Spleen (tissue), 11 donors: Measurements from ENCODE around the gene WRAP73. TPM values are rescaled to one million over a fixed set of nuclear protein-coding genes. Genes with fewer than 3 reads are reported as not detected.
A peak's percentile ranks its signal among the peaks of the same experiment; 100 is the strongest.

Experiments
- DNase-seq: peaks from one replicate; pipeline ENCODE4 v3.0.0-alpha.2; 2020
- H3K27ac ChIP-seq, 8 donors: fragments of 200-600 bp; sonication (generic) in 7 of 8; 1 replicate in 4 of 8; 2 replicates in 4 of 8; pipeline versions ENCODE4 v1.5.0 to v1.8.0; 2016 to 2021; ENCODE audit warnings: inconsistent platforms in 4 of 8, mild to moderate bottlenecking in 4 of 8, moderate library complexity in 1 of 8
- H3K27me3 ChIP-seq, 7 donors: fragments of 200-600 bp; sonication (generic) in 6 of 7; replicated peaks in 1 of 7; 1 replicate in 4 of 7; 2 replicates in 3 of 7; pipeline versions ENCODE4 v1.5.0 to v1.8.0; 2016 to 2021; ENCODE audit warnings: inconsistent platforms in 3 of 7, mild to moderate bottlenecking in 1 of 7
- H3K36me3 ChIP-seq, 6 donors: fragments of 200-600 bp; sonication (generic) in 5 of 6; 1 replicate in 4 of 6; 2 replicates in 2 of 6; pipeline versions ENCODE4 v1.5.0 to v1.8.0; 2016 to 2021; ENCODE audit warnings: inconsistent platforms in 2 of 6
- H3K4me1 ChIP-seq, 6 donors: fragments of 200-600 bp; sonication (generic) in 5 of 6; 1 replicate in 3 of 6; 2 replicates in 3 of 6; pipeline versions ENCODE4 v1.5.0 to v1.8.0; 2016 to 2021; ENCODE audit warnings: inconsistent platforms in 3 of 6
- H3K4me3 ChIP-seq, 8 donors: fragments of 200-600 bp; sonication (generic) in 7 of 8; 1 replicate in 4 of 8; 2 replicates in 4 of 8; pipeline versions ENCODE4 v1.5.0 to v1.8.0; 2016 to 2021; ENCODE audit warnings: inconsistent platforms in 4 of 8, mild to moderate bottlenecking in 4 of 8, moderate library complexity in 2 of 8
- H3K9me3 ChIP-seq, 8 donors: fragments of 200-600 bp; sonication (generic) in 7 of 8; 1 replicate in 4 of 8; 2 replicates in 4 of 8; pipeline versions ENCODE4 v1.5.0 to v1.8.0; 2016 to 2021; ENCODE audit warnings: inconsistent platforms in 4 of 8
- CTCF ChIP-seq, 11 experiments: fragments of 200-600 bp in 7 of 11; fragments of 450-650 bp in 4 of 11; sonication (generic) in 4 of 11; IDR thresholded peaks in 8 of 11; conservative IDR thresholded peaks in 3 of 11; 1 replicate in 7 of 11; 2 replicates in 4 of 11; pipeline versions ENCODE4 v1.4.0 to v1.8.0; 2016 to 2021; ENCODE audit warnings: antibody characterized with exemption in 11 of 11, inconsistent platforms in 4 of 11, mild to moderate bottlenecking in 1 of 11
- POLR2A ChIP-seq, 3 donors: fragments of 450-650 bp; IDR thresholded peaks; one replicate each; pipeline ENCODE4 v1.5.1; 2017; ENCODE audit warnings: antibody characterized with exemption in 3 of 3, mild to moderate bottlenecking in 1 of 3
- POLR2AphosphoS5 ChIP-seq, 3 donors: sonication (generic); formaldehyde crosslinking; IDR thresholded peaks; one replicate each; pipeline ENCODE4 v1.5.1; 2017; ENCODE audit warnings: antibody characterized with exemption in 3 of 3
- WGBS, 5 donors: extraction: QIAGEN DNeasy Blood & Tissue Kit in 3 of 5; methylation state at CpG; one replicate each; pipeline versions ENCODE4 v1.1.5 to v1.1.7; 2013 to 2018; 5-methylcytosine and 5-hydroxymethylcytosine counted together
- intact Hi-C: fragments of 100-400 bp; cut with DNase I; formaldehyde crosslinking; loops from one replicate; pipeline ENCODE4 v1.15.0; 2023; ENCODE audit warnings: low total_unique reads
- polyA plus RNA-seq, 3 donors: library from polyadenylated mRNA; stranded (reverse); fragments of 200-250 nt; gene quantifications; one replicate each; pipeline ENCODE4 v1.2.1, GENCODE V29; 2013
- total RNA-seq, 7 donors: library from RNA; depleted of rRNA in 3 of 7; stranded (reverse); fragments of >200 nt in 3 of 7; fragmentation: NEBNext Ultra II Directional in 4 of 7; extraction: Animal tissue kit (Norgen Biotek cat#: 25700) in 4 of 7; gene quantifications; one replicate each; pipeline versions ENCODE4 v1.1.0 to v1.2.1, GENCODE V29; 2016 to 2021
- donor health status: healthy with polysubstance abuse.
- donor health status: DM: no; HTN: no; CAD: no; lungs with moderate emphysema.
- donor health status: DM: no; HTN: no; CAD: no.
- donor health status: Bipolar disorder and iron deficiency.
- donor health status: healthy.
- donor health status: DM: no; HTN: no; CAD: no.
- donor health status: DM: yes; HTN: yes; CAD: no.

Gene WRAP73
- total and polyA plus RNA-seq, 10 donors = 20.1 to 28.3 (median 25.3) TPM

- Histone ChIP-seq H3K4me3 (peak overlapping the region in 4 of 8 donors; percentile 39 to 75 (median 50)), H3K36me3 (no peaks in the 10 kb centered on the region), H3K27me3 (peaks cover 3 to 92% (median 33%) of the 10 kb centered on the region in 7 donors), H3K9me3 (no peaks in the 10 kb centered on the region), H3K4me1 (peaks cover 10 to 37% (median 27%) of the 10 kb centered on the region in 6 donors), H3K27ac (no peak overlapping the region)
- intact Hi-C loops = no loop called here
- no peak for DNase-seq
- WGBS, 5 donors = 51 to 64% (median 58%) methylated on average over 7 of the region's 7 CpGs
- TF ChIP-seq POLR2A (IDR thresholded peaks at IDR 0.05) = no peak
- TF ChIP-seq POLR2AphosphoS5 (IDR thresholded peaks at IDR 0.05) = no peak
- TF ChIP-seq CTCF (IDR thresholded peaks at IDR 0.05 in 8 of 11, conservative IDR thresholded peaks at IDR 0.05 in 3 of 11) = no peak
Observed at GRCh38 chr1:3612123-3612522, 37.8 kb downstream of the WRAP73 start.

GRCh38 chr1:3611170-3612019 is 38.5 kb downstream of the WRAP73 start, which contains the start of gene MEGF6:
MEGF6 (minus strand) TSS chr1:3611508; CDS start chr1:3611268, 240 bp downstream.
- Histone ChIP-seq H3K9me3 (no peaks in the 10 kb centered on the region), H3K36me3 (no peaks in the 10 kb centered on the region), H3K27ac (no peak within 1 kb of the TSS), H3K27me3 (peaks cover 3 to 93% (median 33%) of the 10 kb centered on the region in 7 donors), H3K4me1 (peaks cover 10 to 37% (median 27%) of the 10 kb centered on the region in 6 donors), H3K4me3 (peak within 1 kb of the TSS; percentile 31 to 75 (median 42))
- WGBS, 5 donors = 0 to 2% (median 1%) methylated on average over 30 to 87 of the region's 87 CpGs
- intact Hi-C loops = no loop called here
- TF ChIP-seq POLR2AphosphoS5 (IDR thresholded peaks at IDR 0.05) = no peak
- TF ChIP-seq POLR2A (IDR thresholded peaks at IDR 0.05) = no peak
- no peak for TF ChIP-seq CTCF (IDR thresholded peaks at IDR 0.05 in 8 of 11, conservative IDR thresholded peaks at IDR 0.05 in 3 of 11)
- peak; percentile 86 for DNase-seq

- no peak overlapping the region for H3K27ac ChIP-seq
- WGBS, 5 donors = 2 to 3% (median 2%) methylated on average over 23 to 27 of the region's 27 CpGs
- TF ChIP-seq POLR2A (IDR thresholded peaks at IDR 0.05) (no peak), CTCF (IDR thresholded peaks at IDR 0.05 in 8 of 11, conservative IDR thresholded peaks at IDR 0.05 in 3 of 11) (no peak), POLR2AphosphoS5 (IDR thresholded peaks at IDR 0.05) (no peak)
- H3K36me3 ChIP-seq = no peaks in the 10 kb centered on the region
- intact Hi-C loops = no loop called here
- no peak for DNase-seq
- H3K27me3 ChIP-seq = peaks cover 3 to 90% (median 33%) of the 10 kb centered on the region in 7 donors
- H3K4me1 ChIP-seq = peaks cover 10 to 37% (median 27%) of the 10 kb centered on the region in 6 donors
- H3K4me3 ChIP-seq = peak overlapping the region; percentile 31 to 75 (median 42)
- no peaks in the 10 kb centered on the region for H3K9me3 ChIP-seq
Observed at GRCh38 chr1:3610527-3611169, 39.3 kb downstream of the WRAP73 start.
